Stimulated activated CD8-positive, alpha-beta memory T cell treated with anti-CD3 and anti-CD28 coated beads, Interleukin-15, amount 100 ng/mL, for 4 hours (primary cell): ENCODE data around the gene SLC34A2.

ENCODE experiments used
- DNase-seq, 2 donors: peaks; one replicate each; pipeline ENCODE4 v3.0.0-alpha.2; 2020; ENCODE audit warnings: low read depth in 2 of 2

Gene SLC34A2

GRCh38 chr4:25722964-25723363 is 67.3 kb downstream of the SLC34A2 start:
- no peak for DNase-seq

- no peak for DNase-seq
These were observed 67.8 kb downstream of the SLC34A2 start for GRCh38 chr4:25723409-25723808.

- no peak for DNase-seq
These were observed 70.2 kb downstream of the SLC34A2 start for GRCh38 chr4:25725870-25726269.

GRCh38 chr4:25727711-25728493 is 72.3 kb downstream of the SLC34A2 start:
- DNase-seq: no peak
